GM12878 (cell line): Measurements from ENCODE around the gene ECT2. TPM values are rescaled to one million over a fixed set of nuclear protein-coding genes. Genes with fewer than 3 reads are reported as not detected.

ENCODE experiments used
- BACH1 ChIP-seq: fragments of 450-650 bp; IDR thresholded peaks from 2 replicates; pipeline ENCODE4 v1.6.1; 2017; ENCODE audit warnings: mild to moderate bottlenecking, borderline replicate concordance
- BCL3 ChIP-seq: IDR thresholded peaks from 2 replicates; pipeline ENCODE4 v1.6.1; 2011; ENCODE audit warnings: borderline replicate concordance, low read depth, mild to moderate bottlenecking, moderate library complexity, low read length; ENCODE audit not compliant: insufficient read depth, poor library complexity, severe bottlenecking
- BRCA1 ChIP-seq: IDR thresholded peaks from 2 replicates; pipeline ENCODE4 v1.6.1; 2011; ENCODE audit warnings: low read depth, low read length, improper control_type of control experiment
- CBFB ChIP-seq: IDR thresholded peaks from 2 replicates; pipeline ENCODE4 v1.6.1; 2016; ENCODE audit warnings: antibody characterized with exemption, low read depth
- DPF2 ChIP-seq: fragments of 450-650 bp; IDR thresholded peaks from 2 replicates; pipeline ENCODE4 v1.6.1; 2017; ENCODE audit warnings: mild to moderate bottlenecking
- FOXM1 ChIP-seq: IDR thresholded peaks from 2 replicates; pipeline ENCODE4 v1.6.1; 2012; ENCODE audit warnings: low read depth, mild to moderate bottlenecking, inconsistent platforms, low read length, moderate library complexity
- JUND ChIP-seq: IDR thresholded peaks from 2 replicates; pipeline ENCODE4 v1.6.1; 2012; ENCODE audit warnings: low read depth, mild to moderate bottlenecking, low read length, improper control_type of control experiment, moderate library complexity
- MEF2B ChIP-seq: fragments of 450-650 bp; IDR thresholded peaks from 2 replicates; pipeline ENCODE4 v1.6.1; 2018; ENCODE audit warnings: mild to moderate bottlenecking, moderate library complexity; ENCODE audit not compliant: partially characterized antibody, poor library complexity, severe bottlenecking
- MTA2 ChIP-seq: fragments of 450-650 bp; IDR thresholded peaks from 2 replicates; pipeline ENCODE4 v1.6.1; 2016; ENCODE audit warnings: low read depth, mild to moderate bottlenecking, moderate library complexity
- MYC ChIP-seq: IDR thresholded peaks from 2 replicates; pipeline ENCODE4 v1.6.1; 2011; ENCODE audit warnings: mild to moderate bottlenecking, low read length, moderate library complexity, inconsistent platforms; ENCODE audit not compliant: insufficient read depth, insufficient replicate concordance, insufficient read length, severe bottlenecking
- PML ChIP-seq: IDR thresholded peaks from 2 replicates; pipeline ENCODE4 v1.6.1; 2012; ENCODE audit warnings: low read length, inconsistent platforms
- POLR2A ChIP-seq: IDR thresholded peaks from 2 replicates; pipeline ENCODE4 v1.6.1; 2011; ENCODE audit warnings: low read depth, mild to moderate bottlenecking, low read length
- REST ChIP-seq: IDR thresholded peaks from 2 replicates; pipeline ENCODE4 v1.6.1; 2012; ENCODE audit warnings: mild to moderate bottlenecking, low read depth, low read length
- SMAD5 ChIP-seq: IDR thresholded peaks from 2 replicates; pipeline ENCODE4 v1.6.1; 2016; ENCODE audit warnings: antibody characterized with exemption, low read depth
- SMC3 ChIP-seq: IDR thresholded peaks from 2 replicates; pipeline ENCODE4 v1.6.1; 2011; ENCODE audit warnings: low read length, improper control_type of control experiment, borderline replicate concordance
- SREBF1 ChIP-seq: IDR thresholded peaks from 2 replicates; pipeline ENCODE4 v1.6.1; 2012; ENCODE audit warnings: mild to moderate bottlenecking, low read length
- STAT3 ChIP-seq: IDR thresholded peaks from 2 replicates; pipeline ENCODE4 v1.6.1; 2011; ENCODE audit warnings: low read depth, low read length, improper control_type of control experiment
- TAF1 ChIP-seq: IDR thresholded peaks from 2 replicates; pipeline ENCODE4 v1.6.1; 2011; ENCODE audit warnings: mild to moderate bottlenecking, low read depth, low read length, borderline replicate concordance
- YY1 ChIP-seq: IDR thresholded peaks from 2 replicates; pipeline ENCODE4 v1.6.1; 2011; ENCODE audit warnings: low read depth, mild to moderate bottlenecking, low read length
- ZNF207 ChIP-seq: fragments of 450-650 bp; IDR thresholded peaks from 2 replicates; pipeline ENCODE4 v1.6.1; 2014; ENCODE audit warnings: antibody characterized with exemption, mild to moderate bottlenecking, borderline replicate concordance
- ZNF217 ChIP-seq: fragments of 450-650 bp; IDR thresholded peaks from 2 replicates; pipeline ENCODE4 v1.6.1; 2017; ENCODE audit warnings: antibody characterized with exemption, mild to moderate bottlenecking
- ZNF592 ChIP-seq: fragments of 450-650 bp; IDR thresholded peaks from 2 replicates; pipeline ENCODE4 v1.6.1; 2017; ENCODE audit warnings: mild to moderate bottlenecking, moderate library complexity
- ZZZ3 ChIP-seq: IDR thresholded peaks from 2 replicates; pipeline ENCODE4 v1.6.1; 2011; ENCODE audit warnings: low read depth; ENCODE audit not compliant: control insufficient read depth, insufficient read length
- polyA plus RNA-seq, 11 experiments: library from polyadenylated mRNA; depleted of rRNA in 4 of 11; unstranded in 6 of 11; stranded (reverse) in 5 of 11; fragments of >200 nt; fragmentation: Nextera tagmentation in 4 of 11; fragmentation: Illumina TruSeq in 1 of 11; extraction: Ambion mirVana in 4 of 11; extraction: Trizol in 1 of 11; gene quantifications; 1 replicate in 1 of 11; 2 replicates in 10 of 11; pipeline versions ENCODE4 v1.2.1 to v1.2.3, GENCODE V29; 2011 to 2016; ENCODE audit warnings: inconsistent platforms in 2 of 11, missing spikeins in 2 of 11, low read depth in 1 of 11
- total RNA-seq, 4 experiments: library from RNA; depleted of rRNA in 3 of 4; stranded (reverse); fragments of >200 nt in 3 of 4; fragmentation: Illumina TruSeq in 1 of 4; extraction: Trizol in 1 of 4; gene quantifications; 2 replicates each; pipeline versions ENCODE4 v1.2.1 to v1.2.3, GENCODE V29; 2013 to 2021

The ECT2 gene
- total and polyA plus RNA-seq, 10 of the 15 experiments (the other 5 are each of a cell fraction or from before 2014, with no cell fraction given) = 21.5 to 47.8 (median 38.2) TPM

GRCh38 chr3:172710664-172711453 lies 39.7 kb upstream of the ECT2 start, which contains the start of gene NCEH1 (continued):
- TF ChIP-seq ZNF592 (peak; percentile 26; the same call in 1 of the 2 replicates), MYC (no peak), BACH1 (no peak; the same call in 1 of the 2 replicates), REST (no peak), ZNF217 (no peak), BRCA1 (no peak), POLR2A (peak; percentile 84), SREBF1 (no peak), SMC3 (peak; percentile 61; the same call in 1 of the 2 replicates), DPF2 (no peak), BCL3 (no peak), PML (peak; percentile 65; the same call in 1 of the 2 replicates), ZNF207 (no peak), MEF2B (no peak), JUND (no peak), TAF1 (no peak), CBFB (no peak), SMAD5 (no peak), MTA2 (no peak), FOXM1 (0 out of 2 replicates have a peak, but pooled peaks have one; percentile 19), STAT3 (no peak), ZZZ3 (no peak), YY1 (no peak; the same call in 1 of the 2 replicates)
